Naive thymus-derived CD4-positive, alpha-beta T cell (primary cell): ENCODE data around the gene SMYD2. TPM values are rescaled to one million over a fixed set of nuclear protein-coding genes. Genes with fewer than 3 reads are reported as not detected.

ENCODE experiments used
- ATAC-seq: fragments of 150-1000 bp; cut with Tn5 transposase; 2 replicates; pipeline ENCODE4 v1.10.0; 2021; ENCODE audit warnings: mild to moderate bottlenecking, moderate library complexity
- CTCF ChIA-PET: fragments of 350-600 bp; sonication (Branson Sonifier 250); formaldehyde crosslinking; loops from one replicate; lab custom pipeline; 2021; ENCODE audit warnings: antibody characterized with exemption; lab: Charles Lee
- POLR2A ChIA-PET: fragments of 350-600 bp; sonication (Branson Sonifier 250); formaldehyde crosslinking; loops from one replicate; lab custom pipeline; 2021; ENCODE audit warnings: antibody characterized with exemption, inconsistent platforms; lab: Charles Lee
- DNase-seq, 9 donors: peaks; one replicate each; pipeline versions ENCODE4 v3.0.0 to v3.0.0-alpha.2; 2020 to 2022; ENCODE audit warnings: mixed read lengths in 1 of 9
- H3K27ac ChIP-seq: one replicate; pipeline ENCODE4 v1.7.0; 2013; ENCODE audit warnings: mild to moderate bottlenecking, low read depth, low read length, moderate library complexity
- H3K27me3 ChIP-seq, 2 donors: one replicate each; pipeline ENCODE4 v1.7.0; 2013; ENCODE audit warnings: low read length in 2 of 2, mild to moderate bottlenecking in 2 of 2, moderate library complexity in 2 of 2; ENCODE audit not compliant: control insufficient read depth in 2 of 2, insufficient read depth in 2 of 2
- H3K36me3 ChIP-seq, 3 experiments: 1 replicate in 2 of 3; 2 replicates in 1 of 3; pipeline ENCODE4 v1.7.0; 2013; ENCODE audit warnings: low read length in 3 of 3, mild to moderate bottlenecking in 3 of 3, moderate library complexity in 1 of 3; ENCODE audit not compliant: insufficient read depth in 3 of 3, control insufficient read depth in 2 of 3
- H3K4me1 ChIP-seq, 2 donors: one replicate each; pipeline ENCODE4 v1.7.0; 2013; ENCODE audit warnings: low read length in 2 of 2, mild to moderate bottlenecking in 2 of 2, moderate library complexity in 1 of 2; ENCODE audit not compliant: control insufficient read depth in 2 of 2, insufficient read depth in 2 of 2
- H3K4me3 ChIP-seq: 2 replicates; pipeline ENCODE4 v1.7.0; 2013; ENCODE audit warnings: mild to moderate bottlenecking, low read length
- H3K9me3 ChIP-seq, 3 experiments: 1 replicate in 2 of 3; 2 replicates in 1 of 3; pipeline ENCODE4 v1.7.0; 2013; ENCODE audit warnings: low read length in 3 of 3; ENCODE audit not compliant: control insufficient read depth in 2 of 3
- H3K27ac Mint-ChIP-seq, 9 donors: one replicate each; pipeline ENCODE4 v1.8.0; 2020 to 2022; ENCODE audit warnings: mixed read lengths in 9 of 9, mild to moderate bottlenecking in 8 of 9, moderate library complexity in 5 of 9, inconsistent platforms in 2 of 9
- H3K27me3 Mint-ChIP-seq, 5 donors: one replicate each; pipeline ENCODE4 v1.8.0; 2021 to 2022; ENCODE audit warnings: mixed read lengths in 5 of 5, mild to moderate bottlenecking in 1 of 5
- H3K36me3 Mint-ChIP-seq, 5 donors: one replicate each; pipeline ENCODE4 v1.8.0; 2020 to 2022; ENCODE audit warnings: mixed read lengths in 5 of 5, mild to moderate bottlenecking in 3 of 5, inconsistent platforms in 1 of 5
- H3K4me1 Mint-ChIP-seq, 7 donors: one replicate each; pipeline ENCODE4 v1.8.0; 2020 to 2022; ENCODE audit warnings: mixed read lengths in 7 of 7, mild to moderate bottlenecking in 3 of 7, inconsistent platforms in 1 of 7
- H3K4me3 Mint-ChIP-seq, 10 donors: one replicate each; pipeline ENCODE4 v1.8.0; 2020 to 2022; ENCODE audit warnings: mild to moderate bottlenecking in 10 of 10, mixed read lengths in 10 of 10, moderate library complexity in 6 of 10, inconsistent platforms in 2 of 10
- H3K9me3 Mint-ChIP-seq, 11 donors: one replicate each; pipeline ENCODE4 v1.8.0; 2020 to 2022; ENCODE audit warnings: mixed read lengths in 11 of 11, mild to moderate bottlenecking in 4 of 11, inconsistent platforms in 1 of 11, moderate library complexity in 1 of 11
- intact Hi-C, 2 donors: fragments of 100-400 bp; cut with micrococcal nuclease; formaldehyde crosslinking; loops; one replicate each; pipeline ENCODE4 v1.15.1; 2023
- polyA plus RNA-seq, 2 donors: library from polyadenylated mRNA; unstranded; fragments of 300-500 nt; fragmentation: Illumina TruSeq; gene quantifications; one replicate each; pipeline ENCODE4 v1.2.3, GENCODE V29; 2021
- total RNA-seq, 6 experiments: library from RNA in 5 of 6; stranded (reverse) in 5 of 6; gene quantifications; 1 replicate in 5 of 6; 2 replicates in 1 of 6; pipeline ENCODE4 v1.2.3 and lab custom pipeline; 2021 to 2026

Gene SMYD2
- total and polyA plus RNA-seq, 7 experiments from 2014 or later = 24.3 to 55.0 (median 34.7) TPM

DNA sequence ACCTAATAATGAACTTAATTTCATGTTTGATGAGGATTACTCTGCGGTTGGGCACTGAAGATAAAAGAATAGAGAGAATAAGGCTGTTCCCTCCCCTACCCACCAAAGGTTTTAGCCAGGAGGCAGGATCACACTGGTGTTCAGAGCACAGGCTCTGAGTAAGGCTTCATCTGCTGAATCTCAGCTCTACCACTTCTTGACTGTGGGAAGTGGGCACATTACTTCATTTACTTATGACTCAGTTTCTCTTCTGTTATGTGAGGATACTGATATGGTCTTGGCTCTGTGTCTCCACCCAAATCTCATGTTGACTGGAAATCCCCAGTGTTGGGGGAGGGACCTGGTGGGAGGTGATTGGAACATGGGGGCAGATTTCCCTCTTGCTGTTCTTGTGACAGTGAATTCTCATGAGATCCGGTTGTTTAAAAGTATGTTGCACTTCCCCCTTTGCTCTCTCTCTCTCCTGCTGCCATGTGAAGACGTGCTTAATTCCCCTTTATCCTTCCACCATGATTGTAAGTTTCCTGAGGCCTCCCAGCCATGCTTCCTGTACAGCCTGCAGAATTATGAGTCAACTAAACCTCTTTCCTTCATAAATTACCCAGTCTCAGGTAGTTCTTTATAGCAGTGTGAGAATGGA, 79.7 kb downstream of the SMYD2 start:
- Histone ChIP-seq H3K36me3 (no peaks in the 10 kb centered on the region), H3K4me1 (no peaks in the 10 kb centered on the region), H3K9me3 (no peaks in the 10 kb centered on the region), H3K4me3 (no peak overlapping the region), H3K27ac (no peak overlapping the region), H3K27me3 (no peaks in the 10 kb centered on the region)
- Mint-ChIP-seq H3K27me3 (peaks cover 4 to 45% (median 35%) of the 10 kb centered on the region in 5 donors), H3K36me3 (peaks cover 0 to 17% (median 0%) of the 10 kb centered on the region in 5 donors), H3K4me1 (peaks cover 0 to 9% (median 0%) of the 10 kb centered on the region in 7 donors), H3K4me3 (no peak overlapping the region), H3K9me3 (peaks cover 0 to 4% (median 0%) of the 10 kb centered on the region in 11 donors), H3K27ac (no peak overlapping the region)
- ATAC-seq (no peak), DNase-seq (no peak)
- ChIA-PET POLR2A (no interaction called here), CTCF (interaction anchor here (0.6 kb wide), 1 partner anchor 22 kb away, joined by 4 read pairs; no protein-coding TSS in a partner anchor)
- intact Hi-C loops = no loop called here

DNA sequence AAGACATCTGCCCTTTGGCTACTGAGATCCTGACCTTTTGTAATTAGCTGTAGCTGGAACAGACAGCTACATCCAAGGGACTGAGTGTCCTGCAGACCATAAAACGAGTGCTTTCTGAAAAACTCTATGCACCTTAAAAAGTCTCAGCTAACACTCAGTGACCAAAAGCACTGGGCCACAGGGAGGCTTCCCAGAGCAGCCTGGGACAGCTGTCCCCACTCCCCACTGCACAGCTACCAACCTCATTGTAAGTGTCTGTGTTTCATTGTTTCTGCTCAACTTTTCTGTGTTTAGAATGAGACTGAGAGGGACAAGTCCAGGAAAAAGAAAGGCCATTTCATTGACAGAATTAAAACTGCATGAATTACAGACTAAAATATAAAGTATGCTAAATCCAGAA, 80.7 kb downstream of the SMYD2 start:
- Mint-ChIP-seq H3K4me3 (no peak overlapping the region), H3K9me3 (peaks cover 0 to 4% (median 0%) of the 10 kb centered on the region in 11 donors), H3K36me3 (peaks cover 0 to 17% (median 0%) of the 10 kb centered on the region in 5 donors), H3K27ac (no peak overlapping the region), H3K4me1 (peaks cover 0 to 9% (median 0%) of the 10 kb centered on the region in 7 donors), H3K27me3 (peaks cover 4 to 53% (median 36%) of the 10 kb centered on the region in 5 donors)
- ATAC-seq (no peak), DNase-seq (no peak)
- no peaks in the 10 kb centered on the region for H3K9me3 ChIP-seq
- no peaks in the 10 kb centered on the region for H3K27me3 ChIP-seq
- POLR2A ChIA-PET = interaction anchor here (0.6 kb wide), 1 partner anchor 18 kb away, joined by 3 read pairs; no protein-coding TSS in a partner anchor
- CTCF ChIA-PET = no interaction called here
- H3K4me3 ChIP-seq = no peak overlapping the region
- H3K36me3 ChIP-seq = no peaks in the 10 kb centered on the region
- H3K27ac ChIP-seq = no peak overlapping the region
- H3K4me1 ChIP-seq = no peaks in the 10 kb centered on the region
- intact Hi-C loops = no loop called here

- no peaks in the 10 kb centered on the region for H3K9me3 ChIP-seq
- Mint-ChIP-seq H3K27me3 (peaks cover 4 to 58% (median 38%) of the 10 kb centered on the region in 5 donors), H3K9me3 (peaks cover 0 to 4% (median 0%) of the 10 kb centered on the region in 11 donors), H3K4me3 (no peak overlapping the region), H3K4me1 (peaks cover 0 to 9% (median 0%) of the 10 kb centered on the region in 7 donors), H3K36me3 (peaks cover 0 to 17% (median 0%) of the 10 kb centered on the region in 5 donors), H3K27ac (no peak overlapping the region)
- POLR2A ChIA-PET = no interaction called here
- H3K36me3 ChIP-seq = no peaks in the 10 kb centered on the region
- no peak overlapping the region for H3K27ac ChIP-seq
- ATAC-seq (peak; percentile 65), DNase-seq (no peak)
- no peaks in the 10 kb centered on the region for H3K4me1 ChIP-seq
- no peaks in the 10 kb centered on the region for H3K27me3 ChIP-seq
- no peak overlapping the region for H3K4me3 ChIP-seq
- intact Hi-C loops = no loop called here
- CTCF ChIA-PET = no interaction called here
These were observed 81.4 kb downstream of the SMYD2 start for GRCh38 chr1:214362188-214362882.

- Histone ChIP-seq H3K27me3 (no peaks in the 10 kb centered on the region), H3K4me1 (no peaks in the 10 kb centered on the region), H3K9me3 (no peaks in the 10 kb centered on the region), H3K36me3 (no peaks in the 10 kb centered on the region), H3K27ac (no peak overlapping the region), H3K4me3 (no peak overlapping the region)
- intact Hi-C loops = no loop called here
- Mint-ChIP-seq H3K4me3 (no peak overlapping the region), H3K27me3 (peaks cover 4 to 60% (median 41%) of the 10 kb centered on the region in 5 donors), H3K36me3 (peaks cover 0 to 17% (median 0%) of the 10 kb centered on the region in 5 donors), H3K9me3 (peaks cover 0 to 4% (median 0%) of the 10 kb centered on the region in 11 donors), H3K27ac (no peak overlapping the region), H3K4me1 (peaks cover 0 to 9% (median 0%) of the 10 kb centered on the region in 7 donors)
- ATAC-seq (no peak), DNase-seq (no peak)
- CTCF ChIA-PET = no interaction called here
- POLR2A ChIA-PET = no interaction called here
These were observed 82.4 kb downstream of the SMYD2 start for GRCh38 chr1:214363386-214363785.

GRCh38 chr1:214364386-214364785, 83.4 kb downstream of the SMYD2 start:
- Mint-ChIP-seq H3K27ac (no peak overlapping the region), H3K4me1 (peaks cover 0 to 9% (median 0%) of the 10 kb centered on the region in 7 donors), H3K9me3 (peaks cover 0 to 4% (median 0%) of the 10 kb centered on the region in 11 donors), H3K36me3 (peaks cover 0 to 17% (median 0%) of the 10 kb centered on the region in 5 donors), H3K27me3 (peaks cover 4 to 65% (median 44%) of the 10 kb centered on the region in 5 donors), H3K4me3 (no peak overlapping the region)
- CTCF ChIA-PET = no interaction called here
- H3K4me3 ChIP-seq = no peak overlapping the region
- H3K27ac ChIP-seq = no peak overlapping the region
- DNase-seq (no peak), ATAC-seq (no peak)
- intact Hi-C loops = no loop called here
- POLR2A ChIA-PET = no interaction called here
- no peaks in the 10 kb centered on the region for H3K9me3 ChIP-seq
- H3K4me1 ChIP-seq = no peaks in the 10 kb centered on the region
- H3K36me3 ChIP-seq = no peaks in the 10 kb centered on the region
- H3K27me3 ChIP-seq = no peaks in the 10 kb centered on the region

- Histone ChIP-seq H3K4me1 (no peaks in the 10 kb centered on the region), H3K27me3 (no peaks in the 10 kb centered on the region), H3K9me3 (no peaks in the 10 kb centered on the region), H3K4me3 (no peak overlapping the region), H3K36me3 (no peaks in the 10 kb centered on the region), H3K27ac (no peak overlapping the region)
- Mint-ChIP-seq H3K9me3 (peaks cover 0 to 4% (median 0%) of the 10 kb centered on the region in 11 donors), H3K36me3 (peaks cover 0 to 17% (median 0%) of the 10 kb centered on the region in 5 donors), H3K27ac (no peak overlapping the region), H3K4me1 (peaks cover 0 to 9% (median 0%) of the 10 kb centered on the region in 7 donors), H3K4me3 (no peak overlapping the region), H3K27me3 (peaks cover 4 to 69% (median 44%) of the 10 kb centered on the region in 5 donors)
- intact Hi-C loops = no loop called here
- ATAC-seq (no peak), DNase-seq (no peak)
- ChIA-PET POLR2A (no interaction called here), CTCF (no interaction called here)
These were observed 83.9 kb downstream of the SMYD2 start for GRCh38 chr1:214364786-214365295.
